Mesothelial cell of epicardium (in vitro differentiated cells): ENCODE results near the gene TSHZ2. TPM values are rescaled to one million over a fixed set of nuclear protein-coding genes. Genes with fewer than 3 reads are reported as not detected.

Source experiments
- DNase-seq, 2 experiments: peaks; one replicate each; pipeline ENCODE4 v3.0.0; 2021; ENCODE audit warnings: low spot score in 2 of 2; ENCODE audit not compliant: unreplicated experiment in 2 of 2
- H3K27ac Mint-ChIP-seq: 2 replicates; pipeline ENCODE4 v1.8.0; 2021; ENCODE audit warnings: mixed read lengths
- H3K27me3 Mint-ChIP-seq: 2 replicates; pipeline ENCODE4 v1.8.0; 2021; ENCODE audit warnings: low read depth, mixed read lengths
- H3K36me3 Mint-ChIP-seq: 2 replicates; pipeline ENCODE4 v1.8.0; 2021; ENCODE audit warnings: mixed read lengths
- H3K4me1 Mint-ChIP-seq: 2 replicates; pipeline ENCODE4 v1.8.0; 2021; ENCODE audit warnings: mixed read lengths
- H3K4me3 Mint-ChIP-seq: 2 replicates; pipeline ENCODE4 v1.8.0; 2021; ENCODE audit warnings: mild to moderate bottlenecking, moderate library complexity, mixed read lengths
- H3K9me3 Mint-ChIP-seq: 2 replicates; pipeline ENCODE4 v1.8.0; 2021; ENCODE audit warnings: mixed read lengths
- CTCF ChIP-seq: fragments of 200-600 bp; sonication (generic); IDR thresholded peaks from one replicate; pipeline ENCODE4 v1.5.0; 2021; ENCODE audit warnings: antibody characterized with exemption; ENCODE audit not compliant: unreplicated experiment
- total RNA-seq: library from RNA; stranded (reverse); gene quantifications from 3 replicates; pipeline ENCODE4 v1.2.1, GENCODE V29; 2021

Gene TSHZ2
- total RNA-seq, 1 donor from 2014 or later: 28.8 TPM

- Mint-ChIP-seq H3K9me3 (no peaks in the 10 kb centered on the region), H3K4me1 (peaks cover 19% of the 10 kb centered on the region), H3K27me3 (no peaks in the 10 kb centered on the region), H3K27ac (peak overlapping the region; percentile 59), H3K4me3 (no peak overlapping the region), H3K36me3 (no peaks in the 10 kb centered on the region)
- no peak for TF ChIP-seq CTCF
- no peak for DNase-seq
Measured at GRCh38 chr20:53163486-53163885, 191.3 kb downstream of the TSHZ2 start.

GRCh38 chr20:53164072-53164471, 191.9 kb downstream of the TSHZ2 start:
- Mint-ChIP-seq H3K4me1 (peaks cover 19% of the 10 kb centered on the region), H3K36me3 (no peaks in the 10 kb centered on the region), H3K9me3 (no peaks in the 10 kb centered on the region), H3K4me3 (no peak overlapping the region), H3K27me3 (no peaks in the 10 kb centered on the region), H3K27ac (no peak overlapping the region)
- no peak for TF ChIP-seq CTCF
- DNase-seq: no peak

GRCh38 chr20:53165452-53165851, 193.3 kb downstream of the TSHZ2 start:
- H3K4me1 Mint-ChIP-seq: peaks cover 19% of the 10 kb centered on the region

GRCh38 chr20:53168491-53168890, 196.3 kb downstream of the TSHZ2 start:
- no peaks in the 10 kb centered on the region for H3K36me3 Mint-ChIP-seq
- no peak for TF ChIP-seq CTCF
- H3K9me3 Mint-ChIP-seq: no peaks in the 10 kb centered on the region
- no peak overlapping the region for H3K27ac Mint-ChIP-seq
- H3K27me3 Mint-ChIP-seq: peaks cover 2% of the 10 kb centered on the region
- DNase-seq: no peak
- no peak overlapping the region for H3K4me3 Mint-ChIP-seq
- peaks cover 3% of the 10 kb centered on the region for H3K4me1 Mint-ChIP-seq

More at GRCh38 chr20:53165452-53165851, 193.3 kb downstream of the TSHZ2 start:
- Mint-ChIP-seq H3K27me3 (peaks cover 2% of the 10 kb centered on the region), H3K4me3 (no peak overlapping the region), H3K9me3 (no peaks in the 10 kb centered on the region), H3K27ac (no peak overlapping the region), H3K36me3 (no peaks in the 10 kb centered on the region)
- DNase-seq: no peak
- TF ChIP-seq CTCF: no peak

GRCh38 chr20:53170196-53170595, 198.0 kb downstream of the TSHZ2 start:
- H3K4me3 Mint-ChIP-seq: no peak overlapping the region
- H3K27ac Mint-ChIP-seq: no peak overlapping the region
- no peaks in the 10 kb centered on the region for H3K36me3 Mint-ChIP-seq
- DNase-seq: no peak
- peaks cover 3% of the 10 kb centered on the region for H3K4me1 Mint-ChIP-seq
- H3K9me3 Mint-ChIP-seq: no peaks in the 10 kb centered on the region
- TF ChIP-seq CTCF: no peak
- H3K27me3 Mint-ChIP-seq: peaks cover 2% of the 10 kb centered on the region

DNA sequence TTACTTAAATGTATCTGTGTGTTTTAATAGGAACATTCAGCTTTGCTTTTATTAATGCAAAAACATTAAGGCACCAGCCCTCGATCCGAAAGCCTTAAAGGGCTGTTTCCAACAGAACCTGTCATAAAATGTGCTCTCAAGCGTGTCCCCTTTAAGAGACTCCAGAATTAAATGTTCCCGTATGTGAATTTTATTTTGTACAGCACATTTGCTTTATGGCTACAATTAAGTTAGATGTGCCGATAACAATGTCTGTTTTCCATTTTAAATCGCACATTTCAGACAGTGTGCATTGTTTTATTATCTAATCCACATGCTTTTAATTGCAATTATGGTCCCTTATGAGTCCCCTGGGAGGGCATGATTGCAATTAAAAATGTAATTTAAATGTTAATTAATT, 198.9 kb downstream of the TSHZ2 start:
- Mint-ChIP-seq H3K36me3 (no peaks in the 10 kb centered on the region), H3K9me3 (no peaks in the 10 kb centered on the region), H3K27me3 (peaks cover 3% of the 10 kb centered on the region), H3K27ac (no peak overlapping the region), H3K4me1 (peaks cover 3% of the 10 kb centered on the region), H3K4me3 (no peak overlapping the region)
- no peak for TF ChIP-seq CTCF
- no peak for DNase-seq
